ENCODE data around the gene UCKL1. TPM values are rescaled to one million over a fixed set of nuclear protein-coding genes. Genes with fewer than 3 reads are reported as not detected.

Gene UCKL1
- total RNA-seq, 1 donor from 2014 or later = 16.2 TPM

GRCh38 chr20:63892402-63892801, 63.8 kb downstream of the UCKL1 start:
- no peak for DNase-seq (ENCODE audit: low read depth)
- no peak for TF ChIP-seq CTCF (conservative IDR thresholded peaks at IDR 0.05; ENCODE audit: low read depth, low read length)
- no peak overlapping the region for H3K4me3 ChIP-seq (ENCODE audit: low read depth, low read length)

- TF ChIP-seq CTCF (conservative IDR thresholded peaks at IDR 0.05; ENCODE audit: low read depth, low read length) = no peak
- DNase-seq (ENCODE audit: low read depth) = no peak
- H3K4me3 ChIP-seq (ENCODE audit: low read depth, low read length) = no peak overlapping the region
These were observed 64.9 kb downstream of the UCKL1 start for GRCh38 chr20:63891061-63892002.

- no peak for DNase-seq (ENCODE audit: low read depth)
- no peak overlapping the region for H3K4me3 ChIP-seq (ENCODE audit: low read depth, low read length)
- TF ChIP-seq CTCF (conservative IDR thresholded peaks at IDR 0.05; ENCODE audit: low read depth, low read length) = no peak
These were observed 65.6 kb downstream of the UCKL1 start for GRCh38 chr20:63890616-63891015.

- no peak overlapping the region for H3K4me3 ChIP-seq (ENCODE audit: low read depth, low read length)
- no peak for TF ChIP-seq CTCF (conservative IDR thresholded peaks at IDR 0.05; ENCODE audit: low read depth, low read length)
- DNase-seq (ENCODE audit: low read depth) = no peak
These were observed 66.0 kb downstream of the UCKL1 start for GRCh38 chr20:63890201-63890576.

Other genes with a start within 250 kb of the UCKL1 start
- gene ARFRP1, start 248.4 kb downstream of the UCKL1 start, total RNA-seq = 42.1 and 49.0 TPM in 2 replicates
- gene ZGPAT, start 248.4 kb downstream of the UCKL1 start, total RNA-seq = 36.5 and 57.2 TPM in 2 replicates
- gene LIME1, start 219.8 kb downstream of the UCKL1 start, total RNA-seq = 6.5 and 19.1 TPM in 2 replicates
- 91.5 and 91.9 TPM in 2 replicates for gene SLC2A4RG, start 216.6 kb downstream of the UCKL1 start, total RNA-seq
- gene ZBTB46, start 125.2 kb downstream of the UCKL1 start, total RNA-seq = 0.58 and 0.72 TPM in 2 replicates
- gene ABHD16B, start 94.9 kb downstream of the UCKL1 start, total RNA-seq = not detected in 2 replicates
- 112 and 128 TPM in 2 replicates for gene TPD52L2, start 91.1 kb downstream of the UCKL1 start, total RNA-seq
- gene DNAJC5, start 61.3 kb downstream of the UCKL1 start, total RNA-seq = 46.1 and 46.4 TPM in 2 replicates
- 5.2 and 6.9 TPM in 2 replicates for gene ZNF512B, start 13.5 kb upstream of the UCKL1 start, total RNA-seq
- 9.5 and 10.8 TPM in 2 replicates for gene SAMD10, start 23.2 kb upstream of the UCKL1 start, total RNA-seq
- gene PRPF6, start 24.7 kb upstream of the UCKL1 start, total RNA-seq = 56.6 and 62.4 TPM in 2 replicates
- gene C20orf204, start 79.8 kb upstream of the UCKL1 start, total RNA-seq = under 0.01 TPM in 1 of 2 replicates, not detected in the other
- gene SOX18, start 93.2 kb upstream of the UCKL1 start, total RNA-seq = not detected in 2 replicates
- gene TCEA2, start 106.8 kb upstream of the UCKL1 start, total RNA-seq = 11.9 and 14.6 TPM in 2 replicates
- 19.7 and 21.8 TPM in 2 replicates for gene RGS19, start 123.1 kb upstream of the UCKL1 start, total RNA-seq
- 0.06 and 0.36 TPM in 2 replicates for gene OPRL1, start 123.7 kb upstream of the UCKL1 start, total RNA-seq
- not detected in 2 replicates for gene LKAAEAR1, start 128.0 kb upstream of the UCKL1 start, total RNA-seq
- gene NPBWR2, start 151.1 kb upstream of the UCKL1 start, total RNA-seq = not detected in 2 replicates
- not detected in 2 replicates for gene MYT1, start 208.0 kb upstream of the UCKL1 start, total RNA-seq